Testis (tissue), 3 donors: ENCODE results near the gene PAPOLA. TPM values are rescaled to one million over a fixed set of nuclear protein-coding genes. Genes with fewer than 3 reads are reported as not detected.

Source experiments
- DNase-seq: peaks from one replicate; pipeline ENCODE4 v3.0.0-alpha.2; 2019
- H3K27ac ChIP-seq, 2 donors: fragments of 200-600 bp; sonication (generic); one replicate each; pipeline ENCODE4 v1.5.1; 2019
- H3K27me3 ChIP-seq: fragments of 200-600 bp; sonication (generic); one replicate; pipeline ENCODE4 v1.5.1; 2019
- H3K36me3 ChIP-seq: fragments of 200-600 bp; sonication (generic); one replicate; pipeline ENCODE4 v1.5.1; 2017; ENCODE audit warnings: low read depth; ENCODE audit errors: missing control alignments
- H3K4me1 ChIP-seq: fragments of 200-600 bp; sonication (generic); one replicate; pipeline ENCODE4 v1.5.1; 2019
- H3K4me3 ChIP-seq, 2 donors: fragments of 200-600 bp; sonication (generic); one replicate each; pipeline ENCODE4 v1.5.1; 2017 to 2019
- H3K9me3 ChIP-seq: fragments of 200-600 bp; sonication (generic); one replicate; pipeline ENCODE4 v1.5.1; 2017
- CTCF ChIP-seq, 3 experiments: fragments of 450-650 bp in 2 of 3; fragments of 200-600 bp in 1 of 3; sonication (generic) in 1 of 3; IDR thresholded peaks; one replicate each; pipeline ENCODE4 v1.5.1; 2016 to 2019; ENCODE audit warnings: antibody characterized with exemption in 3 of 3, mild to moderate bottlenecking in 2 of 3, moderate library complexity in 1 of 3
- POLR2A ChIP-seq: fragments of 450-650 bp; IDR thresholded peaks from one replicate; pipeline ENCODE4 v1.6.1; 2017; ENCODE audit warnings: antibody characterized with exemption, mild to moderate bottlenecking, moderate library complexity
- WGBS, 2 donors: methylation state at CpG; one replicate each; pipeline ENCODE4 v1.1.5; 2018; 5-methylcytosine and 5-hydroxymethylcytosine counted together
- intact Hi-C: fragments of 100-400 bp; cut with DNase I; formaldehyde crosslinking; loops from one replicate; pipeline ENCODE4 v1.15.1; 2023; ENCODE audit warnings: low total_unique reads
- polyA plus RNA-seq: library from polyadenylated mRNA; stranded (reverse); fragments of 350-450 nt; fragmentation: Illumina TruSeq; extraction: RNeasy Lipid Tissue Mini Kit (QIAGEN cat#74804); gene quantifications from one replicate; pipeline ENCODE4 v1.2.3, GENCODE V29; 2014; ENCODE audit warnings: low read depth, low replicate concordance; ENCODE audit not compliant: insufficient read depth
- total RNA-seq, 2 donors: library from RNA; depleted of rRNA; stranded (reverse); fragments of >200 nt; gene quantifications; one replicate each; pipeline ENCODE4 v1.2.3, GENCODE V29; 2016

PAPOLA gene
- total and polyA plus RNA-seq, 3 donors from 2014 or later = 166 to 255 (median 194) TPM

GRCh38 chr14:96584199-96584906 lies 82.2 kb downstream of the PAPOLA start:
- DNase-seq = peak; percentile 64
- Histone ChIP-seq H3K9me3 (no peaks in the 10 kb centered on the region), H3K27ac (no peak overlapping the region), H3K36me3 (no peaks in the 10 kb centered on the region), H3K27me3 (no peaks in the 10 kb centered on the region), H3K4me1 (no peaks in the 10 kb centered on the region), H3K4me3 (no peak overlapping the region)
- intact Hi-C loops = no loop called here
- peak in 2 of 3 experiments; percentile 40 to 44 for TF ChIP-seq CTCF (IDR thresholded peaks at IDR 0.05)
- TF ChIP-seq POLR2A = no peak
- WGBS, 2 donors = 53 to 59% methylated on average over 5 to 15 of the region's 15 CpGs

GRCh38 chr14:96584907-96585671 lies 82.9 kb downstream of the PAPOLA start:
- intact Hi-C loops = no loop called here
- TF ChIP-seq CTCF (IDR thresholded peaks at IDR 0.05) = no peak
- no peak for TF ChIP-seq POLR2A
- Histone ChIP-seq H3K9me3 (no peaks in the 10 kb centered on the region), H3K4me1 (no peaks in the 10 kb centered on the region), H3K4me3 (no peak overlapping the region), H3K36me3 (no peaks in the 10 kb centered on the region), H3K27me3 (no peaks in the 10 kb centered on the region), H3K27ac (no peak overlapping the region)
- DNase-seq = no peak
- WGBS, 2 donors = 88 to 94% methylated on average over 20 of the region's 20 CpGs

- no peaks in the 10 kb centered on the region for H3K9me3 ChIP-seq
- no peak for DNase-seq
- H3K4me1 ChIP-seq = no peaks in the 10 kb centered on the region
- no peak overlapping the region for H3K4me3 ChIP-seq
- H3K27me3 ChIP-seq = no peaks in the 10 kb centered on the region
- TF ChIP-seq POLR2A (no peak), CTCF (IDR thresholded peaks at IDR 0.05) (no peak)
- H3K27ac ChIP-seq = no peak overlapping the region
- H3K36me3 ChIP-seq = no peaks in the 10 kb centered on the region
- intact Hi-C loops = no loop called here
- WGBS, 2 donors = 90 to 95% methylated on average over 3 of the region's 3 CpGs
Observed at GRCh38 chr14:96585672-96586013, 83.5 kb downstream of the PAPOLA start.

- intact Hi-C loops = no loop called here
- TF ChIP-seq CTCF (IDR thresholded peaks at IDR 0.05) = no peak
- no peak for TF ChIP-seq POLR2A
Observed at GRCh38 chr14:96586056-96586455, 83.9 kb downstream of the PAPOLA start.

More at GRCh38 chr14:96586056-96586455, 83.9 kb downstream of the PAPOLA start:
- Histone ChIP-seq H3K36me3 (no peaks in the 10 kb centered on the region), H3K27me3 (no peaks in the 10 kb centered on the region), H3K4me1 (no peaks in the 10 kb centered on the region), H3K4me3 (no peak overlapping the region), H3K9me3 (no peaks in the 10 kb centered on the region), H3K27ac (no peak overlapping the region)
- WGBS, 2 donors = 75 to 76% methylated on average over 11 of the region's 11 CpGs
- no peak for DNase-seq
